Hematopoietic multipotent progenitor cell (in vitro differentiated cells): ENCODE results near the gene PNMT. TPM values are rescaled to one million over a fixed set of nuclear protein-coding genes. Genes with fewer than 3 reads are reported as not detected.
A peak's percentile ranks its signal among the peaks of the same experiment; 100 is the strongest.

Source experiments
- DNase-seq, 3 donors: peaks; one replicate each; pipeline ENCODE4 v3.0.0-alpha.2; 2011 to 2015; ENCODE audit warnings: low read depth in 2 of 3, low spot score in 2 of 3
- total RNA-seq: library from RNA; depleted of rRNA; stranded (reverse); fragments of >200 nt; gene quantifications from one replicate; pipeline ENCODE4 v1.2.3, GENCODE V29; 2012

The PNMT gene
- total RNA-seq, 1 donor, result 3.8 TPM

DNA sequence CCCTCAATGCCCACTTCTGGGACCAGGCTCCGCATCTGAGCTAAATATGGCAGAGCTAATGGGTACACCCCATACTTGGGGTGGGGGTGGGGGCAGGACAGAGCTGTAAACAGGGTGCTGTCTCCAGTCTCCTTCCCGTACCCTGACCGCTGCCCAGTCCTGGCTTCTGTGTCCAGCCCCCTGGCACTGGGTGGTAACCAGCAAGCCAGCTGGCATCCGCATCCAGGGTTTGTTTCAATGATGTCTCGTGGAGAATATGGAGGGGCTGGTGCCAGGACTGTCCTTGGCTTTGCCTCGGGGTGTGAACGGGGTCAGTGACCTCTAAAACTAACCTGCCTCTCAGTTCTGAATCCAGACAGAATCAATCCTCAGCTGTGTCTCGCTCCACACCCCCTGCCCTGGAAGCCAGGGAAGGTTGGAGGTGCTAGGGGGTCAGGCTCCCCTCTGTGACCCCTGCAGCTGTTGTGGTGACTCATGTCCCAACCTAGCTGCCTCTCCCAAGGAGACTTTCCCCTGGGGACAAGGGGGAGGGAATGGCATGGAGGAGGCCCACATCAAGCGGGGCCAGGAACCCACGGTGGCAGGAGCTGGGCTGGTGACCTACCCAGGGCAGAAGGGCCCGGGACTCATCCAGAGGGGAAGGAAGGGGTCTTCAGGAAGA lies 1.5 kb upstream of the PNMT start:
- no peak for DNase-seq

DNA sequence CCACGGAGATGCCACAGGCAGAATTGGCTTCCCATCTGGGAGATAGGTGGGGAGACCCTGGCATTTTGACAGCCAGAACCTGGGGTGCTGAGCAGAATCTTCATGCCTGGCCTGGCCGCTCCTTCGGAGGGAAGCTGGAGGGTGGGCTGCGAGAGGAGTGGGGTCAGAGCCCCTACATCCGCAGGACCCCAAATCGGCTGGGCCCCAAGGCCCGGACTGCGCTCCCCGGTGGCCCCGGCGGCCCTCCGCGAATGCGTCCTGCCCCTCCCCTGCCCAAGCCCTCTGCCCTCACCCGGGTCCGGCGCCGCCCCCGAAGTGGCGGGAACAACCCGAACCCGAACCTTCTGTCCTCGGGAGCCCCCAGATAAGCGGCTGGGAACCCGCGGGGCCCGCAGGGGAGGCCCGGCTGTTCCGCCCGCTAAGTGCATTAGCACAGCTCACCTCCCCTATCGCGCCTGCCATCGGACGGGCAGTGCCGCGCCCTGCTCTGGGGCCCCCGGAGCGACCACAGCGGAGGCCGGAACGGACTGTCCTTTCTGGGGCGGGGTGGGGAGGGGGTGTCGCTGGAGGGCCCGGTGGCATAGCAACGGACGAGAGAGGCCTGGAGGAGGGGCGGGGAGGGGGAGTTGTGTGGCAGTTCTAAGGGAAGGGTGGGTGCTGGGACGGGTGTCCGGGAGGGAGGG lies 850 bp upstream of the PNMT start:
- no peak for DNase-seq

DNA sequence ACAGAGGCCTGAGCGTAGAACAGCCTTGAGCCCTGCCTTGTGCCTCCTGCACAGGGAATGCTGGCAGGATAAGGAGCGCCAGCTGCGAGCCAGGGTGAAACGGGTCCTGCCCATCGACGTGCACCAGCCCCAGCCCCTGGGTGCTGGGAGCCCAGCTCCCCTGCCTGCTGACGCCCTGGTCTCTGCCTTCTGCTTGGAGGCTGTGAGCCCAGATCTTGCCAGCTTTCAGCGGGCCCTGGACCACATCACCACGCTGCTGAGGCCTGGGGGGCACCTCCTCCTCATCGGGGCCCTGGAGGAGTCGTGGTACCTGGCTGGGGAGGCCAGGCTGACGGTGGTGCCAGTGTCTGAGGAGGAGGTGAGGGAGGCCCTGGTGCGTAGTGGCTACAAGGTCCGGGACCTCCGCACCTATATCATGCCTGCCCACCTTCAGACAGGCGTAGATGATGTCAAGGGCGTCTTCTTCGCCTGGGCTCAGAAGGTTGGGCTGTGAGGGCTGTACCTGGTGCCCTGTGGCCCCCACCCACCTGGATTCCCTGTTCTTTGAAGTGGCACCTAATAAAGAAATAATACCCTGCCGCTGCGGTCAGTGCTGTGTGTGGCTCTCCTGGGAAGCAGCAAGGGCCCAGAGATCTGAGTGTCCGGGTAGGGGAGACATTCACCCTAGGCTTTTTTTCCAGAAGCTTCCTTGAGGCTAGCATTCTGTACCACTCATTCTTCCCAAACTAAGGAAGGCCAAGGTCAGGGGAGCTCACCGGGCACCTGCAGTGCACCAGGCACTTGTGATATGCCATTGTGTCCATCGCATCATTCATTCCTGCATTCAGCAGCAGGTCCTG lies 1.9 kb downstream of the PNMT start:
- DNase-seq, result no peak

DNA sequence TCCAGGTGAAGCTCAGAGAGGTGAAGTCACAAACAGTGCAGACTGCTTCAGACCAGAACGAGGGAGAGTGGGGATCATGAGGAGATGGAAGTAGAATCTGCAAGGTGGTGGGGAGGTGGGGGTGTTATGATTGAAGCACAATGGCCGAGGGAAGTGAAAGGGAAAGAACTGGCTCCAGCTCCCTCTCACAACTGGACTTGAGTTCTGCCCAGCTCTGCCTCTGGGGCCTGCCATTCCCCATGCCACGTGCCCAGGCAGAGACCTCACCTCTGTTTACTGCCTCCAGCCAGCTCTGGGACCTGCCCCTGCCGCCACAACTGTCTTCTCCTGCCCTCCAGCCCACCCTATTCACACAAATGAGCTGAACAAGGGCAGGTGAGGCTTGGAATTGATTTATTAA lies 2.5 kb downstream of the PNMT start:
- no peak for DNase-seq

DNA sequence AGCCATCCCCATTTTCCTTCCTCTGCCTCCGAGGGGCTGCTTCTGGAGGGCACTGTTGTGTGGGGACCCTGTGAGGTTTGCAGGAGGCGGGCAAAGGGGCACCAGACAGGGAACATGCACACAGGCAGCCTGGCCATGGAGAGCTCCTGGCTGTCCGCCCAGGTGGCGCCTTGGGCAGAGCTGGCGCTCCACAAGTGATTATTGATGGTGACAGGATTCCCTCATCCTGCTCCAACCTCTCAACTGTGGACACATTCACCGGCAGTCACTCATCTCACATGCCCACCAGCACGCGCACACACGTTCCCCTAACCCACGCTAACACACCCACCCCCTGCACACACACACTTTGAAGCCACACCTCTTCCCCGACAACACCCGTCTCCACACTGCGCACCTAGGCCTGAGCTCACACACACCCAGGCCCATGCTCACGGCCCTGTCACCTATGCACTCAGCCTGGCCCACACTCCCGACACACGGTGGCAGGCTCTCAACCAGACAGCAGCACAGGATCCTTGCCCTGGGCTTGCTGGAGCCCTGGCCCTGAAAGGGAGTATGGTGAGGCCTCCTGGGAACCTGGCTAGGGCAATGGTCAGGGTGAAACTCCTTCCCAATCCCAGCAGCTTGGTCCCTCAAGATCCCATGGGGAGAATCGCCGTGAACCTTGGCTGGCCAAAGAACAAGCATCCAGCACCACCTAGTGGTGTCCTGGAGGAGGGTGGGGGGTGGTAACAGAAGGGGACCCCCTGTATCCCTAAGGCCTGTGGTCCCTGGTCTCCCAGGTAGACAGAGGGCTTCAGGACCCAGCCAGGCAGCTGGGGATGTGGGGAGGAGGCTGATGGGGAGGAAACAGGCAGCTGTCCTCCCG lies 3.6 kb downstream of the PNMT start:
- DNase-seq, result peak in 1 of 3 donors; percentile 47

DNA sequence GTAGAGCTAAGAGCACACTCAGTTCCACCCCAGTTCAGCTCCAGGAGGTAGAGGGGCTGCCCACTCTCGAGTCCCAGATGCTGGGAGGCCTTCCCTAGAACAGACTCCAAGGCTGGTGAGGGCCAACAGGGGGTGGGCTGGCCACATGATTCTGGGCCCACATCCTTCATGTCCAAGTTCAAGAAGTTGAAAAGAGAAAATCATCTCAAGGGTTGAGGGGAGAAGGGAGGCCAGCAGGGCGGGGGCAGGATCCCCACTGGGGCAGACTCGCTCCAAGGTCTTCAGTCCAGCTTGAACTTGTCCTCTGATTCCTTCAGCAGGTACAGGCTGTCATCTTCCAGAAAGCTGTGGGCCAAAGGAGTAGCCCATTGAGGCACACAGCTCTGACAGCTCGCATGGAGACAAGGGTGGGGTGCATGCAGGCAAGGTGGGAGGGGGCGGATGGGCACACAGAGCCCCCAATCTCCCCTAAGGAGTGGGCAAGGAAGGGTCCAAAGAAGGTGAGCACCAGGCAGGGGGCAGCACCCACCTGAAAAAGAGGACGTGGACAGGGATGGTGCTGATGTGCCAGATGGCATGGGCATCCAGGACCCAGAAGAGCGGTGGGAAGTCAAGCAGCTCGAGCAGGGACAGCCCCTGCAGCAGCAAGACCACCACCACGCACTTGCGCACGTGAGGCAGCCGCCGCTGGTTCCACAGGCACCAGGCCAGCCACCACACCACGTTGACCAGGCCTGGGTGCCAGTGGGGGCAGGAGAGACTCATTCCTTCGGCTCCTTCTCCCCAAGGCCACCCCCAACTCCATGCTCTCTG lies 4.5 kb downstream of the PNMT start:
- DNase-seq, result no peak

DNA sequence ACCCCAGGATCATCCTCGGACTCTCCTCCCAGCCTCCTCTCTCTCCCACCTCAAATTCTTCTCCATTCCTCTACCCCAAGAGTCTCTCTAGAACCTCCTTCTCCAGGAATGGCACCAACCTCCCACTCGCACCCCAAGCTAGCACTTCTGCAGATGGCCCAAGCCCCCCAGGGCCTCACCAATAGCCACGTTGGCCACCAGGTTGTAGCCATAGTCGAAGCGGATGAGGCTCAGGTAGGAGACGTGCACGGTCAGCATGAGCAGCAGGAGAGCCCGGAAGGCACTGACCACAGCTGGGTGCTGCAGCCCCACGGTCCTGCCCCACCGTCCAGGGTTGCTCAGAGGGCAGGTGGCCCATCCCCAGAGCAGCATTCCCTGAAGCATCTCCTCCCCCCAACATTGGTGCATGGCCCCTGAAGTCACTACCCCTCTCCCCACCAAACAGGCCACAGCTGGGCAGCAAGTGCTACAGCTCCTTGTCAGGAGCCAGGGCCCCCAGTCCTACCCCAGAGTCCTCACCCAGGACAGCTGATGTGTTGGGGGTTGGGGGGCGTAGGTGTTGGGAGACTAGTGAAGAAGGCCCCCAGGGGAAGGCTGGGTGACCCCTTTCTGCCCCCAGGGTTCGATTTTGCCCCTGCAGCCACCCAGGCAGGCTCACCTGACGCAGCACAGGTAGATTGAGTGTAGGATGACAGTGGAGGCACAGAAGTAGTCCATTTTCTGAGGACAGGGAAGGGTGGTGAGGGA lies 5.3 kb downstream of the PNMT start:
- no peak for DNase-seq

DNA sequence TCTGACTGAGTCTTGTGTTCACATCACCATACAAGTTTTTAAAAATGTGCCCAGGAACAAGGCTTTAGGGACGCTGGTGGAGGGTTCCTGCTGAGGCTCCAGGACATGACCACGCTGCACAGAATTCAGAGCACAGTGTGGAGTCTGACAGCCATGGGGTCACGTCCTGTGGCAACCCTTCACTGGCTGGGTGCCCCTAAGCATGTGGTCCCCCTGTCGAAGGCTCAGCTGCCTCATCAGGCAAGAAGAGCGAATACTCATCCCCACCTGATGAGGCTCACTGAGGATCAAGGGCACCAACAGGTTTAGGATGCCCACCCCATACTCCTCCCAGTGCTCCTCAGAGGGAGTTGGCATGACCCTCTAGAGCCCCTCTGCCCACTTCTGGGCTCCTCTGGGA lies 5.9 kb downstream of the PNMT start:
- no peak for DNase-seq

DNA sequence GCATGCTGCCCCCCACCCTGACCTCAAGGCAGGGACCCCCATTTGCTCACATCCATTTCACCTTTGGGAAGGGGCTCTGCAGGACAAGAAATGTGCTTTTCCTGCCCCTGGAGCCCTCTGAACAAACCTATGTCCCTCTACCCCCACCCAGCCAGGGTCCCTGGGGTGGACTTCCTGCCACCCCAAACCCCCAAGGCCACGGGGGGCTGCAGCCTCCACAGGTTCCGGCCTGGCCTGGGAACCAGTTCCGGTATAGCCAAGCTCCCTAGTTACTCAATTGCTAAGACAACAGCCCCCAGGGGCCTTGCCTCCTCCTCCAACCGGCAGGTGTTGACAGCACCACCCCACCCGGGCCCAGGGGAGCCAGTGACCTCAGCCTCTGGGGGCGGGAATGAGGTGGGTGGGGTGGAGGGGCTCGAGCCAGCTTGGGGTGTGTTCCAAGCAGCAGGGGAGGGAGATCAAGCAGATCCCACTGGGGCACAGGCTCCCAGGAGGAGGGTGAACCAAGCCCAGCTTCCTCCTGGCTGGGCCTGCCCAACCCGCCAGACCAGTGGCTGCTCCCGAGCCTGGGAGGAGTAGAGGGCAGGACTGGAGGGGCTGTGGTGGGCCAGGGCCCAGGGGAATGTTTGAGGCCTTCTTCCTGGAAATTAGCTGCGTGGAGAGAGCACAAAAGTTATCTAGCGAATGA lies 6.6 kb downstream of the PNMT start:
- DNase-seq, result no peak

DNA sequence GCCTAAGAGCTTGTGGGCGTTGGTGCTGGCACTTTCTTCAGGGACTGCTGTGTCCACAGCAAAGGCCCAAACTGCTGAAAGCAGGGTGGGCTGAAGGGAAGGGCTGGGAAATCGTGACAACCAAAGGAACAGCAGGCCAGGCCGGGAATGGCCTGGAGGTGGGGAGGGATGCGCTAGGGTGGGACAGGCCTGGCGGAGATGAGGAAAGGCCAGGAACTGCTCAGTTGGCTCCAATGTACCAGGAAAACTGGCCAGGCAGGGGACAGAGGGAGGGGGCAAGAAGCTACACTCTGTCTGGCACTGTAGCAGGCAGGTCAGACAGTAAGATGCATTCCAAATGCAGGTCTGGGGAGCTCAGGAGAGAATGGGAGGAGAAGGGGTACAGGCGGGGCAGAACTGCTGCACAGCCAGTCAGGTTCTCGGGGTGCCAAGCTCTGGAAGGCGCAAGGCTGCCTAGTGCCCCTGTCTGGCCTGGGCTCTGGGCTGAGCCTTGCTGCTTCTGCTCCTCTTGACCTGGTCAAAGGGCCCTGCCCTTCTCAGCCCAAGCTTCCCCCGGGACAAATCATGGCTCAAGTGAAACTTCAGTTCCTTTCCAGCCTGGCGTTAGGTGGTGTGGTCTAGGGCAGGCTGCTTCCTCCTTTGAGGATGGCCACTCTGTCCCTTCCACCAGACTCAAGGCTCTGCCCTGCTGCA lies 7.3 kb downstream of the PNMT start:
- DNase-seq, result no peak

DNA sequence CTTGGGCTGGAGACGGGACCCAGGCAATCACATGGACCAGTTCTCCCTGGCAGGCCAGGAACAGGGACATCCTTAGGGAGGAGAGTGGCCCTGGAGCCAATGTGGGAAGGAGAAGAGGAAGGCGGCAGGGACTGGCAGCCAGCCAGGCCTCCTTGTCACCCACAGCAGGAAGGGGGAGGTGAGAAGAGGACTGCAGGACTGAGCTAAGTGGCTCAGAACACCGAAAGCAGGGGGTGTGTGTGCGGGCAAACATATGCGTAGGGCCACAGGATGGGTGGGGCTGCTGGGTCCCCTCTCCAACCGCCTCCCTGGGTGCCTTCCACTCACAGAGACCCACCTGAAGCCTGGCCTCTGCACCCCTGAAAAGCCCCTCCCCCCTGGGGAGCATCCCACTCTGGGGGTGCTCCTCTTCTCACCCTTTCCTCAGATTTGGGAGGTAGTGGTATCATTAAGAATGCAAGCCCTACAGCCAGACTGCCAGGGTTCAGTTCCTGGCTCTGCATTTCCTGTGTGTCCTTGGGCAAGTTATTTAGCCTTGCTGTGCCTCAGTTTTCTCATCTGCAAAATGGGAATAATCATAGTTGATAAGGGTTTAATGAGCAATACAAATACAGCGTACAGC lies 8.1 kb downstream of the PNMT start:
- DNase-seq, result peak in 1 of 3 donors; percentile 44

DNA sequence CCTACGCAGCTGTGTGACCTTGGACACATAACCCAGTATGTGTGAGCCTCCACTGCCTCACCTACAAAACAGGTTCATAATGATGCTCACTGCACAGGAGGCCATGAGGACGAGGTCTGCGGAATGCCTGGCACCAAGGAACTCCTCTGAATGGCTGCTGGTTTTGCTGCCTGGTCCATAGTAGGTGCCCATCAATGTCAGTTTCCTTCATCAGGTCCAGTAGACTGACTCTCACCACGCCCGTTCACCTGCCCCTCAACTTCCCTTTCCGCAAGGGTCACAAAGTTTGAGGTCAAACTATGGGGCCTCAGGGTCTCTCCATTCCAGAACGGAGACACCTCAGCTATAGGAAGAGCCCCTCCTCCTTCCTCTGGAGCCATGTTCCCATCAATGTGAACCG lies 8.8 kb downstream of the PNMT start:
- no peak for DNase-seq

DNA sequence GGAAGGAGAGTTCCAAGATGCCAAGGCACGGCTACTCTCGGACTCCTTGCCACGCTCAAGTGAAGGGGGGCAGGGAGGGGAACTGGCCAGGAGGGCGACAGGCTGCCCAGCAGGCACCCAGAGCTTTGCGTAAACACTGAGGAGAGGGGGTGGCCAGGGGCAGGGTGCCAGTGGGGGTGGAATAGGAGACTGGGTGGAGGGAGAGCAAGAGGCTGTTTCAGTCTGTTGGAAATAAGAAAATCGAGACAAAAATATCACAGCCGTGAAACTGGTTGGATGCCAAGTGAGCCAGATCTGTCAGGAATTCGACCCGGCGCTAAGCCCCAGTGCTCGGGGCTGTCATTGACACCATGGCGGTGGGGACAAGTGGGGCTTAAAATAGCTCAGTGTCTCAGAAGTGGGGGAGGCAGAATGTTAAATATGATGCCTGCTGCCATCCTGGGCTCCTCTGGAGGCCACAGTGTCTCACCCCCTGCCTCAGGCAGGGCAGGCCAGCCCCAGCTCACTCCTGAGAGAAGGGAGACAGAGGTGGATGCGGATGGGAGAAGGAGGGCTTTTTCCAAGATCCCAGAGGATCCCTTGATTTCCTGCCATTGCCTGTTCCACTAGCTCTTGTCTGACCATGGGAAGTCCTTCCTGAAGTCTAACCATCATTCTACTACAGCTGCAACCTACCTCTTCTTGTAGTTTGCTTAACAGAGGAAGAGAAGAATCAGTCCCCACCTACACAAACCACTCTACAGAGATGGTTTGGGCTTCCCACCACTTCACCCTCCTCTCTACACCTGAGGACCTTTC lies 9.5 kb downstream of the PNMT start:
- no peak for DNase-seq

DNA sequence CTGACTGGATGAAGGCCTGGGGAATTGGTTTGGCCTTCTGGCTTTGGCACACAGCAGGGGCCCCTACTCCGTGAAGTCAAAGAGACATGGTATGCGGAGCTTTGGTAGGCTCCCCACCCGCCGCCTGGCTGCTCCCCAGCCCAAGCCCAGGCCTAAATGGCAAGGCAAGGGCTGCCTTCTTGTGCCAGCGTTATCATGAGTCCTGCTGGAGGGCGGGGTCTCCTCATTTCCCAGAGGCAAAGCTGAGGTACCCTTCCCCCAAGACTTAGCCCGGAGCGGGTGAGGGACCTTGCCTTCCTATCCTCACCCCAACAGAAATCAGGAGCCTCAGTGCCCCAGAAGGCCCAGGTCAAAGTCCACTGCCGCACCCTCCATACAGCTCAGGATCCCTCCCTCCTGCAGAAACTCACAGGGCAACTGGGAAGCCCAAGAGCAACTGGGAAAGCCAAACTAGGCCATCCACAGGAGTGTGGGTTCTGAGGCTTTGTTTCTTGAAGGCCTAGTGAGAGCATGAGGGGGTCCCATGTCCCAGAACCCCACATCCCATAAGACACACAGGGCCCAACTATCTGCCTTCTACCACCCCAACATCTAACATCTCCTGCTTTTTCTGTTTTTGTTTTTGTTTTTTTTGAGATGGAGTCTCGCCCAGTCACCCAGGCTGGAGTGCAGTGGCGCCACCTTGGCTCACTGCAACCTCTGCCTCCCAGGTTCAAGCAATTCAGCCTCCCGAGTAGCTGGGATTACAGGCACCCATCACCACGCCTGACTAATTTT lies 10.3 kb downstream of the PNMT start:
- no peak for DNase-seq

DNA sequence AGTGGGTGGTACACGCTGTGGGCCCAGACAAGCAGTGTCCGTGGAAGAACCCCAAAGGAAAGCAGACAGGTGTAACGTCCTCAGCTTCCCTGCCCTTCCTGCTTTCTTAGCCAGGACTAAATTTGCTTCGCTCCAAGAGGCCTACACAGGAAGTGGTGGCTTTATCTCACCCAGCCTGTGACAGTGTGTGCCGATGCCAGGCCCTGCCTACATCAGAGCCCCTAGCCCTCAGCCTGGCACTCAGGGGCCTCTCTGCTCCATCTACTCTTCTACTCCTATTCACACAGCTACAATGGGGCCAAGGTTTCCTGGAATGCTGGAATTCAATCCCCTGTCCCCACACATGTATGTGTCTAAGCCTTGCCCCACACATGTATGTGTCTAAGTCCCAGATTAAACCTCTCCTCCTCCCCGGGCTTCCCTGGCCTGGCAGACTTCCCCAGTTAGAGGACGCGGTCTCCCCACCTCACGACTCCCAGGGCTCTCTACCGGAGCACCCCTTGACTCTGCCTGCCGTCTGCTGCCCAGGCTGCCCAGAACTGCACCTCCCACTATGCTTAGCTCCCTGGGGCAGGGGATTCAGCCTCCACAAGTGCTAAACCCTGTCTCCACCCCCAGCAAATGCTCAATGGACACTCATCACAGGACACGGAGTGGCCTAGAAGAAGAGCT lies 11.4 kb downstream of the PNMT start:
- DNase-seq, result peak in 2 of 3 donors; percentile 57 to 67
